Islet precursor cell (in vitro differentiated cells): ENCODE measurements around the gene HLCS.

ENCODE experiments used
- DNase-seq: peaks from one replicate; pipeline ENCODE4 v3.0.0-alpha.2; 2018

Gene HLCS

GRCh38 chr21:36766511-36766910 is 200.0 kb downstream of the HLCS start:
- no peak for DNase-seq

- DNase-seq = no peak
Measured at GRCh38 chr21:36765229-36765628, 201.2 kb downstream of the HLCS start.

- no peak for DNase-seq
Measured at GRCh38 chr21:36763305-36763704, 203.2 kb downstream of the HLCS start.

GRCh38 chr21:36762642-36763041 is 203.8 kb downstream of the HLCS start:
- DNase-seq = no peak

GRCh38 chr21:36761685-36762084 is 204.8 kb downstream of the HLCS start:
- no peak for DNase-seq

GRCh38 chr21:36759348-36760083 is 207.0 kb downstream of the HLCS start:
- DNase-seq = no peak

- no peak for DNase-seq
Measured at GRCh38 chr21:36757196-36757595, 209.3 kb downstream of the HLCS start.

GRCh38 chr21:36756527-36756926 is 209.9 kb downstream of the HLCS start:
- DNase-seq = peak; percentile 69

GRCh38 chr21:36754241-36754898 is 212.1 kb downstream of the HLCS start:
- no peak for DNase-seq

GRCh38 chr21:36753556-36753955 is 212.9 kb downstream of the HLCS start:
- DNase-seq = no peak

GRCh38 chr21:36751383-36751782 is 215.1 kb downstream of the HLCS start:
- DNase-seq = no peak

- no peak for DNase-seq
Measured at GRCh38 chr21:36750576-36750959, 215.9 kb downstream of the HLCS start.

- DNase-seq = peak; percentile 92
Measured at GRCh38 chr21:36749935-36750575, 216.4 kb downstream of the HLCS start.

- DNase-seq = peak; percentile 81
Measured at GRCh38 chr21:36747815-36748383, 218.6 kb downstream of the HLCS start.

GRCh38 chr21:36747041-36747814 is 219.2 kb downstream of the HLCS start:
- no peak for DNase-seq

- no peak for DNase-seq
Measured at GRCh38 chr21:36745459-36745858, 221.0 kb downstream of the HLCS start.

GRCh38 chr21:36744560-36745231 is 221.8 kb downstream of the HLCS start:
- no peak for DNase-seq

GRCh38 chr21:36744190-36744559 is 222.3 kb downstream of the HLCS start:
- no peak for DNase-seq

GRCh38 chr21:36743446-36743845 is 223.0 kb downstream of the HLCS start:
- DNase-seq = no peak

- DNase-seq = no peak
Measured at GRCh38 chr21:36743008-36743407, 223.5 kb downstream of the HLCS start.

GRCh38 chr21:36741506-36741905 is 225.0 kb downstream of the HLCS start:
- no peak for DNase-seq

- DNase-seq = no peak
Measured at GRCh38 chr21:36738489-36739126, 227.9 kb downstream of the HLCS start.
